Measurements from ENCODE around the gene CDC16.
"Not testable (repeated sequence)": the region's sequence is repeated elsewhere in the genome, so short reads cannot be mapped to it uniquely, and the experiment has no call there.

The CDC16 gene

DNA sequence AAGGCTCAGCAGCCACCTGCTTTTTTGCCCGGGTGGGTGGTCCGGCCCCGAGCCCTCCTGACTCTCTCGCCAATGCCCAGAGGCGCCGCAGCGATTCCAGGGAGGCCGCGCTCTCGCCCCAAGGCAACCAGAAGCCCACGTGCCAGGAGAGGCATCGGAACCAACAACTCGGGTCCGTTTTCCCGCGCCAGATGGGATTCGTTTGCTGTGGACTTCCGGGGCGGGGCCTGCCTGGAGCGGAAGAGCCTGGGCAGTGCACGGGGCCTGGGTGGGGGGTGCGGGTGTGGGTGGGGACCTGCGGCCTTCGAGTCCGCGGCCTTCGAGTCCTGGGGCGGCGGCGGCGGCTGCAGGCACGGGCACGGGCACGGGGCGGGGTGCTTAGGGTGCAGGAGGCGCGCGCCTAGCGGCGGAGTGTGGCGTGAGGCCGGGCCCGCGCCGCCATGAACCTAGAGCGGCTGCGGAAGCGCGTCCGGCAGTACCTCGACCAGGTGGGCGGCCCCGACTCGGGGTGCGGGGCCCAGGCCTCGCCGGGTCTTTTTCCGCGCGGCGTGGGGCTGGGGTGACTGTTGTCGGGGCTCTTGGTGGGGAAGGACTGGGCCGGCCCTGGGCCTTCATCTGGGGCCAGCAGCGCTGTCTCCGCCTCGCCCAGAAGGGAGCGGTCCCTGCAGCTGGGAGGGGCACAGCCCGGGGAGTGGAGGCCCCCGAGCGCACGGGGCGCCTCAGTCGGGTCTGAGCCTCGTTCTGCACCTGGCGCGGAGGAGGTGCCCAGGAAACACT lies at the start of gene CDC16:
Gene CDC16 (plus strand): TSS at position 253 of the 777 bp plus-strand sequence. CDS start 188 bp downstream, at position 441.
- peak; percentile 60 to 76 for DNase-seq

GRCh38 chr13:114185182-114185971 lies 49.3 kb upstream of the CDC16 start:
- DNase-seq, result no peak

DNA sequence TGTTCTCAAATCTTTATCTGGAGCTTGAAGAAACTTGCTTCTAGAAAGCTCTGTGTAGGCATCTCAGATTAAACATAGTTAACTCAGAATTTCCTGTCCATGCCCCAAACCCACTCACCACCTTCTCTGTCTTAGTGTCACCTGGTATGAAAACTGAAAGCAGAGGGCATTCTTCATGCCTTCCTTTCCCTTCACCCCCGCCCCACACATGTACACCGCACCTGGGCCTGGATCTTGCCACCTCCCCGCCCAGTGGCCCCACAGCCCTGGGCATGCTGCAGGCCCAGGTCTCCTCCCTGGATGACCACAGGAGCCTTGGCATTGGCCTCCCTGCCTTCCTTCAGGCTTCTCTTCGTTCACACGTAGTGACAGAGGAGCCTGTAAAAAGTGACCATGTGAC lies 39.8 kb upstream of the CDC16 start:
- DNase-seq, result no peak

DNA sequence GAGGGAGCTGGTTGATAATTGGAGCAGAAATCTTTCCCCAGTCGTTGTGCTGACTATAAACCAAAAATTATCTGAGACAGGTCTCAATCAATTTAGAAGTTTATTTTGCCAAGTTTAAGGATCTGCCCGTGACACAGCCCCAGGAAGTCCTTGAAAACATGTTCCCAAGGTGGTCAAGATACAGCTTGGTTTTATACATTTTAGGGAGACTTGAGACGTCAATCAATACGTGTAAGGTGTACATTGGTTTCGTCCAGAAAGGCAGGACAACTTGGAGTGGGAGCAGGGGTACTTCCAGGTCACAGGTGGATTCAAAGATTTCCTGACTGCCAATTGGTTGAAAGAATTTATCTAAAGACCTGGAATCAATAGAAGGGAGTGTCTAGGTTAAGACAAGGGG lies 38.1 kb upstream of the CDC16 start:
- DNase-seq, result no peak

GRCh38 chr13:114198556-114198955 lies 36.1 kb upstream of the CDC16 start:
- DNase-seq, result no peak

GRCh38 chr13:114199526-114199925 lies 35.2 kb upstream of the CDC16 start:
- DNase-seq, result not testable (repeated sequence)

DNA sequence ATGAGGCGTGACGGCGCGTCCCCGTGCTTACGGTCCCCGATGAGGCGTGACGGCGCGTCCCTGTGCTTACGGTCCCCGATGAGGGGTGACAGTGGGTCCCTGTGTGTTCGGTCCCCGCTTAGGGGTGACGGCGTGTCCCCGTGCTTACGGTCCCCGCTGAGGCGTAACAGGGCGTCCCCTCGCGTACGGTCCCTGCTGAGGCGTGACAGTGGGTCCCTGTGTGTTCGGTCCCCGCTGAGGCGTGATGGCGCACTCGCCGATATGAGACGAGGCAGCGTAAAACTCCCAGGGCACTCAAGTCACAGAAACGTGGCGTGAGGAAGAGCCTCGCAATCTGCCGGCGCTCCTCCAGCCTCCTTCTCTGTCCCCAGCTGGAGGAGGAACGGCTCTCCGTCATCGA lies 34.7 kb upstream of the CDC16 start:
- DNase-seq, result no peak

- DNase-seq, result no peak
These were observed 34.2 kb upstream of the CDC16 start for GRCh38 chr13:114200399-114200911.

- no peak for DNase-seq
These were observed 32.1 kb upstream of the CDC16 start for GRCh38 chr13:114202581-114202980.

DNA sequence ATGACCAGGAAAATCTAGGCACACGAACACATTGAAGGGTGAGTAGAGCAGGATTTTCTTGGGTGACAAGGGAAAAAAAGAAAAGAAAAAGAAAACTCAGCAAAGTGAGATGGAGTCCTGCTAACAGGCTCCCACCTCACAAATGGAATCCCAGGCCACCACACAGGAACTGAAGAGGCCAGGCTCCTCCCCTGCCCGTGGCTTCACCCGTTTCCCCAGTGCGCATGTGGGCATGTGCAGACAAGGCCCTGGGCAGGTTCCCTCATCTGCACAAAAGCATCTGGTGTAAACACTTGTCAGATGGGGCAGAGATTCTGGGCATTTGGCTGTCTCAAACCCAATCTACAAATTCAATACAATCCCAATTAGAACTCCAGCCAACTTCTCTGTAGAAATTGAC lies 31.2 kb upstream of the CDC16 start:
- no peak for DNase-seq

DNA sequence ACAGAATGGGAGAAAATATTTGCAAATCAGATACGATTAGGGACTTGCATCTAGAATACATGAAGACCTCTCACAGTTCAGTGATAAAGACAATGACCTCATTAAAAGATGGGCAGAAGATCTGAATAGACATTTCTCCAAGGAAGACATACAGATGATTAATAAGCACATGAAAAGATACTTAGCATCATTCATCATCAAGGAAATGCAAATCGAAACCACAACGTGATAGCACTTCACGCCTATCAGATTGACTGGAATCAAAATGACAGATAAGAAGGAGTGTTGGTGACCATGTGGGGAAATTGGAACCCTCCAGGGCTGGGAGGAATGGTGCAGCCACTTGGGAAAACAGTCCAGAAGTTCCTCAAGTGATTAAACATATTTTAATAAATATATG lies 29.8 kb upstream of the CDC16 start:
- DNase-seq, result no peak

- no peak for DNase-seq
These were observed 26.6 kb upstream of the CDC16 start for GRCh38 chr13:114208134-114208533.

DNA sequence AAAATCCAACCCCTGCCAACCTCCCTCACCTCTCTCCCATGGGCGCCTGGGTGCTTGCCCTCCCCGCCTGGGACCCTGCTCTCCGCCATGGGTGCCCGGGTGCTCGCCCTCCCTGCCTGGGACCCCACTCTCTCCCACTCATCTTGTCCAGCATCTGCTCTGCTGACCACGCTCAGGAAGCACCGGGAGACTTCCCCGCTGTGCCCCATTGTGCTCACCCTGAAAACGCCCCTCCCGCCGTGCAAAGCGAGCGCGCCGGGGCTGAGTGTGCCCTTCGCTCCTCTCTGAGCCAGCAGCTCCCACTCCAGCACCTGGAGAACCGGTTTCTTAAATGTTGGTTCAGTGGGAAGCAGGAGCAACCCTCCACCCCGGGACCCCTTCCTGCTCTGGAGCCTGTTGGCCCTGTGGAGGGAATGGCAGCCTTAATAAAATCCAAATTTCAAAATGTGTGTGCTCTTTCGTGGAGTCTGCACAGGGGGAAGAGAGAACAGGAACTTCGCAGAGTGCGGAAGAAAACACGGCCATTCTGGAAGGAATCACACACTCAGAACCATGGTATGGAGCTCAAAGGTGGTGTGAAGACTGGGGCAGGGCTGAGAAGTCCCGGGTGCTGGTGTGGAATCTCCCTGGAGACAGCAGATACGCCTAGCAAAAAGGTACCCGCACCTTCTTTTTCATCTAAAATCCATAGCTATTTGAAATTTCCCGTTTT lies 23.1 kb upstream of the CDC16 start:
- DNase-seq, result no peak

GRCh38 chr13:114212158-114212495 lies 22.6 kb upstream of the CDC16 start:
- no peak for DNase-seq

- no peak for DNase-seq
These were observed 20.7 kb upstream of the CDC16 start for GRCh38 chr13:114213980-114214379.

DNA sequence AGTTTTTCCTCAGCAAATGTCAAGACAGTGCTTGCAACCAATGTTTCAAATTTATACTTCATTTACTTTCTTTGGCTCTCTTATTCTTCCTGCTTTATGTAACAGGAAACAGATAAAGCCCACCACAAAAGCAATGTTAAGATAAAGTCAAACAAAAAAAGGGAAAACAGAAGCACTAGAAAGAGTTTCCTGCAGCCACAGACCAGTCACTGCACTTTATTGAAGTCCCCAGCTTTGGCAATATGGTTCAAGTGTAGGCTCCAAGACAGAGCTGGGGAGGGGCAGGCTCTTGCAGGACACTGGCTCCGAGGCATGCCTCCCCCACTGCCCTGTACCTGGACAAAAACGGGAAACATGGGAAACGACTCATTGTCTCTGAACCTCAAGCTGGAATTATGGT lies 15.3 kb upstream of the CDC16 start:
- DNase-seq, result peak in 1 of 2 donors; percentile 37

- peak; percentile 46 to 58 for DNase-seq
These were observed 12.2 kb upstream of the CDC16 start for GRCh38 chr13:114222461-114222968.

- no peak for DNase-seq
These were observed 10.5 kb upstream of the CDC16 start for GRCh38 chr13:114224201-114224600.

GRCh38 chr13:114225610-114226009 lies 9.1 kb upstream of the CDC16 start:
- DNase-seq, result no peak

- DNase-seq, result no peak
These were observed 8.6 kb upstream of the CDC16 start for GRCh38 chr13:114226088-114226487.

- peak; percentile 56 to 63 for DNase-seq
These were observed 7.9 kb upstream of the CDC16 start for GRCh38 chr13:114226699-114227323.

DNA sequence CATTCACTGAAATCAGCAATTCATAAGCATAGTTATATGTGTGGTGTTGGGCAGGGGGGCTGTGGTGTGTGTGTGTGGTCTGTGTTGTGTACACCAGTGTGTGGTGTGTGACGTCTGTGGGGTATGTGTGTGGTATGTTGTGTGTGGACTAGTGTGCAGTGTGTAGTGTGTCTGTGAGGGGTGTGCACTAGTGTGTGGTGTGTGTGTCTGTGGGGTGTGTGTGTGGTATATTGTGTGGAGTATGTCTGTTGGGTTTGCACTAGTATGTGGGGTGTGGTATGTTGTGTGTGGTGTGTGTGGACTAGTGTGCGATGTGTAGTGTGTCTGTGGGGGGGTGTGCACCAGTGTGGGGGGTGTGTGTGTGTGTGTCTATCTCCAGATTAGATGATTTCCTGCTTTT lies 7.2 kb upstream of the CDC16 start:
- no peak for DNase-seq

- no peak for DNase-seq
These were observed 6.5 kb upstream of the CDC16 start for GRCh38 chr13:114228176-114228575.
